ENCODE data around the gene SOD3. TPM values are rescaled to one million over a fixed set of nuclear protein-coding genes. Genes with fewer than 3 reads are reported as not detected.

SOD3 gene
- total RNA-seq, 4 donors from 2014 or later: 199 to 801 (median 448) TPM

DNA sequence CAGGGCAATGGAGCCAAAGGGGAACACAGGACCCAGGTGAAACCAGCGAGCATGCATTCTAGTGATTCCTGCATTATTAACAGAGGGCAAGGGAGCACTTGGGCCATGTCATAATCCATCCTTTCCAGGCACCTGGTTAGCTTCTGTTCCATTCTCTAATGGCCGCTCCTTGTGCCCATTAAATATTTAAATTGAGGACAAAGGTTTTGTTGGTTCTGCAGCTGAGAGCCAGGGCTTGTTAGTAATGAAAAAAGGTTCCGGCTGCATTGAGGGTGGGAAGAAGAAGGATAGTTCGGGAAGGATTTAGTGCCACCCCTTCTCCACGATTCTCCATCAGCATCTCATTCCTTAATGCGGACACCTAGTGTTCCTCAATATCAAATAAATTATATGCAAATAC lies 13.6 kb downstream of the SOD3 start:
- Histone ChIP-seq H3K9me3 (no peaks in the 10 kb centered on the region), H3K27me3 (no peaks in the 10 kb centered on the region), H3K4me3 (no peak overlapping the region), H3K4me1 (peaks cover 0 to 72% (median 0%) of the 10 kb centered on the region in 3 donors), H3K27ac (peak overlapping the region; percentile 77 to 85 (median 84)), H3K36me3 (peaks cover 0 to 31% of the 10 kb centered on the region in 2 donors)
- WGBS, 2 donors (ENCODE audit: low coverage in 1 of 2): 94% methylated on average over 4 of the region's 6 CpGs; no CpG with 5 or more reads in 1 of the 2 donors
- TF ChIP-seq EP300 (IDR thresholded peaks at IDR 0.05) (no peak), POLR2AphosphoS5 (IDR thresholded peaks at IDR 0.05) (no peak), POLR2A (IDR thresholded peaks at IDR 0.05) (no peak)
- TF ChIP-seq, protein P1, sequence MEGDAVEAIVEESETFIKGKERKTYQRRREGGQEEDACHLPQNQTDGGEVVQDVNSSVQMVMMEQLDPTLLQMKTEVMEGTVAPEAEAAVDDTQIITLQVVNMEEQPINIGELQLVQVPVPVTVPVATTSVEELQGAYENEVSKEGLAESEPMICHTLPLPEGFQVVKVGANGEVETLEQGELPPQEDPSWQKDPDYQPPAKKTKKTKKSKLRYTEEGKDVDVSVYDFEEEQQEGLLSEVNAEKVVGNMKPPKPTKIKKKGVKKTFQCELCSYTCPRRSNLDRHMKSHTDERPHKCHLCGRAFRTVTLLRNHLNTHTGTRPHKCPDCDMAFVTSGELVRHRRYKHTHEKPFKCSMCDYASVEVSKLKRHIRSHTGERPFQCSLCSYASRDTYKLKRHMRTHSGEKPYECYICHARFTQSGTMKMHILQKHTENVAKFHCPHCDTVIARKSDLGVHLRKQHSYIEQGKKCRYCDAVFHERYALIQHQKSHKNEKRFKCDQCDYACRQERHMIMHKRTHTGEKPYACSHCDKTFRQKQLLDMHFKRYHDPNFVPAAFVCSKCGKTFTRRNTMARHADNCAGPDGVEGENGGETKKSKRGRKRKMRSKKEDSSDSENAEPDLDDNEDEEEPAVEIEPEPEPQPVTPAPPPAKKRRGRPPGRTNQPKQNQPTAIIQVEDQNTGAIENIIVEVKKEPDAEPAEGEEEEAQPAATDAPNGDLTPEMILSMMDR (IDR thresholded peaks at IDR 0.05): no peak
- no peak for ATAC-seq

DNA sequence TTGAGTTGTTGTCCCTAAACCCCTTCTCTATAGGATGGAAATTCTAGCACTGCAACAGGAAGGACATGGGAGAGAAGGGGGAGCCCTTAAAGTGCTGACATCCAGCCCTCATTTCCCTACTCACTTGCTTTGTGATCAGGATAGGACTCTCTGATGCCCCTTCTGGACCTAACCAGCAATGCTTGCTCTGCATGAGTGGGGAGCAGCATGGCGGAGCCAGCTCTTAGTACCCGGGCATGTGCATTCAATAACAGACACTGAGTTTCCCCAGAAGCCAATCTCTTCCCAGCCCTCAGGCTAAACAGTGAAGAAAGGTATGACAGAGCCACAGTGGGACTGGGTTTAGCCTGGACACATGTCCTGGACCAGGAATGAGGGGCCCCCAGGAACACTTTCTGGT lies 14.0 kb downstream of the SOD3 start:
- Histone ChIP-seq H3K4me3 (no peak overlapping the region), H3K36me3 (peaks cover 0 to 31% of the 10 kb centered on the region in 2 donors), H3K9me3 (no peaks in the 10 kb centered on the region), H3K27me3 (no peaks in the 10 kb centered on the region), H3K4me1 (peaks cover 0 to 68% (median 0%) of the 10 kb centered on the region in 3 donors), H3K27ac (peak overlapping the region; percentile 77 to 85 (median 84))
- 80% methylated on average over 1 of the region's 2 CpGs; no CpG with 5 or more reads in 1 of the 2 donors for WGBS, 2 donors (ENCODE audit: low coverage in 1 of 2)
- TF ChIP-seq POLR2AphosphoS5 (IDR thresholded peaks at IDR 0.05) (no peak), EP300 (IDR thresholded peaks at IDR 0.05) (no peak), POLR2A (IDR thresholded peaks at IDR 0.05) (no peak)
- TF ChIP-seq, protein P1 (IDR thresholded peaks at IDR 0.05): no peak
- no peak for ATAC-seq

DNA sequence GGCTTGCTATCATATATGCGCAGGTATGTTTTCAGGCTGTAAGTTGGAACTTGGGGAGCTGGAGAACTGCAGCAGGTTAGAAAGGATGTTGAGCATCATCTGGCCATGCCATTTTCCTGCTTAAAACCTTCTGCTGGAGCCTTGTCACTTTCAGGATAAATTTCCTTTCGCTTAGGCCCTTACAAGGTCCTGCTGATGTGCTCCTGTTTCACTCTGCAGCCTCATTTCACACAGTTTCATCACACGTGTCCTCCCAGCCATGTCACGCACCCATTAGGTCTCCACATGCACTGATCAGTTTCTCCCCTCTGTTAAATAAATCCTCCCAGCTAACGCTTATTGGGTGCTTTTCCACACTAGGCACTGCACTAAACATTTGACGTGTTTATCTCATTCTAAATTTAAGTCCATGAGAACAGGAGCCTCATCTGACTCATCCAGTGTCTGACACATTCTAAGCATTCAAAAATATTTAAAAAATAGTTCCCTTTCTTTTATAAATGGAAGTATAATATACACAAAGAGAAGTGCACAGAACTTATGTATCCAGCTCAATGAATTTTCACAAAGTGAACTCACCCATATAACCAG lies 14.5 kb downstream of the SOD3 start:
- Histone ChIP-seq H3K4me3 (no peak overlapping the region), H3K9me3 (no peaks in the 10 kb centered on the region), H3K36me3 (peaks cover 0 to 31% of the 10 kb centered on the region in 2 donors), H3K27ac (peak overlapping the region; percentile 77 to 85 (median 84)), H3K4me1 (peaks cover 0 to 63% (median 0%) of the 10 kb centered on the region in 3 donors), H3K27me3 (no peaks in the 10 kb centered on the region)
- 39 to 62% methylated on average over 5 to 6 of the region's 6 CpGs for WGBS, 2 donors (ENCODE audit: low coverage in 1 of 2)
- ATAC-seq: peak; percentile 54
- no peak for TF ChIP-seq POLR2A (IDR thresholded peaks at IDR 0.05)
- peak; percentile 59 for TF ChIP-seq POLR2AphosphoS5 (IDR thresholded peaks at IDR 0.05)
- no peak for TF ChIP-seq EP300 (IDR thresholded peaks at IDR 0.05)
- TF ChIP-seq, protein P1 (IDR thresholded peaks at IDR 0.05): no peak

DNA sequence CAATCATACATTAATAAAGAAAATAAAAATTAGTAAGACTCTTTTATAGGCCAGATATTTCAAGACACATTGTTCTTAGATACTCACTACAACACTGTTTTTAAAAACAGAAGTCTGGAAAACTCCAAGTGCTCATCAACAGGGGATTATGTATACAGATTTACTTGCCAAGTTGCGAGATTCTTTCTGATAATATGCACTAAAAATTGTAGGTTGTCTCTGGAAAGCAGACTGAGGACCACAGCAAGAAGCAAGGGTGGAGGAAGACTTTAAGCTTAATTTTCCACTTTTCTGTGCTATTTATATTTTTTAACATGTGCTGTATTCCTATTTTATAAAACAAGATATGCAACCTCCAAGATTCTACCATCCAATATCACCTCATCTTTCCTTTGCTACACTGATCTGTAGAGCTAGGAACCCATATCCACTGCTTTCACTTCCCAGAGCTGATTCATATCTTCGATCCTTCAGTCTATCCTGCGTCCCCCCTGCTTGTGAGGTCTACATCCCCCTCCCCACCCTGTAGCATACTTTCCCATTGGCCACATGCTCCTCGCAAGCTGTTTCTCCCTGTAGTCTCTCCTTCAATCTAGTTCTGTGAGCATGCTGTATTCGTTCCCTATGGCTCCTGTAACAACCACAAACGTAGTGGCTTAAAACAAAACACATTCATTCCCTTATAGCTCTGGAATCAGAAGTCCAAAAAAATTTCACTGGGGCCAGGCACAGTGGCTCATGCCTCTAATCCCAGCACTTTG lies 15.7 kb downstream of the SOD3 start:
- no peaks in the 10 kb centered on the region for H3K9me3 ChIP-seq
- H3K36me3 ChIP-seq: peaks cover 0 to 35% of the 10 kb centered on the region in 2 donors
- H3K4me3 ChIP-seq: no peak overlapping the region
- no peaks in the 10 kb centered on the region for H3K27me3 ChIP-seq
- TF ChIP-seq EP300 (IDR thresholded peaks at IDR 0.05): no peak
- TF ChIP-seq, protein P1 (IDR thresholded peaks at IDR 0.05): no peak
- TF ChIP-seq POLR2A (IDR thresholded peaks at IDR 0.05): no peak
- no peak for TF ChIP-seq POLR2AphosphoS5 (IDR thresholded peaks at IDR 0.05)
- peaks cover 0 to 52% (median 0%) of the 10 kb centered on the region in 3 donors for H3K4me1 ChIP-seq
- no peak for ATAC-seq
- peak overlapping the region; percentile 63 to 85 (median 84) for H3K27ac ChIP-seq
- WGBS, 2 donors (ENCODE audit: low coverage in 1 of 2): 76 to 77% methylated on average over 4 of the region's 6 CpGs

All from gastroesophageal sphincter (tissue), 4 donors.